GM19438 (cell line): Measurements from ENCODE around the gene ZNF587B.
"Not testable (repeated sequence)": the region's sequence is repeated elsewhere in the genome, so short reads cannot be mapped to it uniquely, and the experiment has no call there.

ENCODE experiments used
- ATAC-seq: cut with Tn5 transposase; IDR thresholded peaks from one replicate; pipeline ENCODE4 v1.9.1; 2021; ENCODE audit warnings: low read depth; ENCODE audit not compliant: unreplicated experiment

The ZNF587B gene

GRCh38 chr19:57830071-57830602, at the start of gene ZNF587B:
TSS of gene ZNF587B (plus strand) at chr19:57830299. CDS start at chr19:57830529, 230 bp downstream.
- no peak for ATAC-seq

GRCh38 chr19:57786286-57786685, 43.8 kb upstream of the ZNF587B start:
- no peak for ATAC-seq

GRCh38 chr19:57786906-57787305, 43.2 kb upstream of the ZNF587B start:
- ATAC-seq: no peak

GRCh38 chr19:57788114-57788692, 41.9 kb upstream of the ZNF587B start:
- ATAC-seq: no peak

- ATAC-seq: no peak
Observed at GRCh38 chr19:57789288-57789687, 40.8 kb upstream of the ZNF587B start.

- not testable (repeated sequence) for ATAC-seq
Observed at GRCh38 chr19:57796580-57796979, 33.5 kb upstream of the ZNF587B start.

GRCh38 chr19:57800696-57801095, 29.4 kb upstream of the ZNF587B start:
- no peak for ATAC-seq

- no peak for ATAC-seq
Observed at GRCh38 chr19:57802269-57802668, 27.8 kb upstream of the ZNF587B start.

- ATAC-seq: no peak
Observed at GRCh38 chr19:57803265-57803593, 26.9 kb upstream of the ZNF587B start.

GRCh38 chr19:57803594-57804325, 26.3 kb upstream of the ZNF587B start:
- no peak for ATAC-seq

GRCh38 chr19:57807541-57807940, 22.6 kb upstream of the ZNF587B start:
- ATAC-seq: no peak

GRCh38 chr19:57810410-57811295, 19.4 kb upstream of the ZNF587B start:
- not testable (repeated sequence) for ATAC-seq

- no peak for ATAC-seq
Observed at GRCh38 chr19:57812226-57812625, 17.9 kb upstream of the ZNF587B start.

GRCh38 chr19:57812975-57813820, 16.9 kb upstream of the ZNF587B start:
- ATAC-seq: not testable (repeated sequence)

GRCh38 chr19:57813919-57814504, 16.1 kb upstream of the ZNF587B start:
- no peak for ATAC-seq

GRCh38 chr19:57814505-57815246, 15.4 kb upstream of the ZNF587B start, which contains the start of gene ZNF552:
TSS of gene ZNF552 (minus strand) at chr19:57814913. CDS start at chr19:57814743, 170 bp downstream.
- ATAC-seq: peak; percentile 50

- ATAC-seq: no peak
Observed at GRCh38 chr19:57815247-57816075, 14.6 kb upstream of the ZNF587B start.

- ATAC-seq: no peak
Observed at GRCh38 chr19:57816652-57817051, 13.4 kb upstream of the ZNF587B start.
